Measurements from ENCODE around the gene MRPL14.
"Not testable (repeated sequence)": the region's sequence is repeated elsewhere in the genome, so short reads cannot be mapped to it uniquely, and the experiment has no call there.

Gene MRPL14

DNA sequence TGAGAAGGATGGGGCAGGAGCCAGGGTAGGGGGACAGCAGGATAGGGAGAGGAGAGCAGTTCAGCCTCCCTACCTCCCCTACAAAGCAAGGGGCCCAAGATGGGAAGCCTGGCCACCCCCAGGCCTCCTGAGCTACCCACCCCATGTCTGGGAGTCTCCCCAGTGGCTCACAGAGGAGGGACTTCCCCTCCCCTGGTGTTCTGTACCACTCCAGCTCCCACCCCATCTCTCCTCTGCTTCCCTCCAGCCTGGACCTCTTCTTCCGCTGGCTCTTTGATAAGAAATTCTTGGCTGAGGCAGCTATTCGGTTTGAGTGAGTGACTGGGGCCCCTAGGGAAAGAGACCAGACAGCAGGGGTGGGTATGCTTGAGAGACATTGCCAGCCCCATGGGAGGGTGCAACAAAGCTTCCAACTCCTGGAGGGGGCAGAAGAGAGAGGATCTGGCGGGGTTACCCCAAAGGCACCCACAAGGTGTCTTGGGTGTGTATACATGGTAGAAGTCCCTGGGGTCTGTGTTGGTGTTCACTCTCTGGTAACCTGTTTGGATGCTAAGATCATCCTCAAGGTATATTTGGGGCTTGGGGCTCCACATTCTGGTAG, 23.2 kb upstream of the MRPL14 start:
- no peak for DNase-seq (ENCODE audit: low read depth in 2 of 2)

DNA sequence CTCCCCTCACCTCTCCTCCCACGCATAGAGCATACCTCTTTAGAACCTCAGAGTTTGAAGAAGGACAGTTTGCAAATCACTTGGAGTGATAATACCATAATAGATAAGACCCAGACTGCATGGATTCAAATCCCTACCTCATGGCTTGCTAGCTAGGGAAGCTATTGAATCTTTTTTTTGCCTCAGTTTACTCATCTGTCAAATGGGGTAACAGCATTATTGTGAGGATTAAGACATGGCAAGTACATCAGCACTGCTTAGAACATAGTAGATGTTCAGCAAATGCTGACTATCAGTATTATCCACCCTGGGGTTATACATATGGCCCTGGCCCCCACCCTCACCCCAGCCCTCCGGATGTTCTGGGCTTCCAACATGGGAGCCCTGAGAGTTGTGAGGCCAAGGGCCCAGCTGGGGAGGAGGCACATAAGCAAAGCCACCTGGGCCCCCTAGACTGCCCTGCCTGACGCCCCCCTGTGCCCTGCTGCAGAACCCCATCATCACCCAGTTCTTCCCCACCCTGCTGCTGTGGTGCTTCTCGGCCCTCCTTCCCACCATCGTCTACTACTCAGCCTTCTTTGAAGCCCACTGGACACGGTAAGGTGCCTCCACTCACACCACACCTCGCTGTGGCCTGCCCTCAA, 22.2 kb upstream of the MRPL14 start:
- DNase-seq (ENCODE audit: low read depth in 2 of 2) = no peak

DNA sequence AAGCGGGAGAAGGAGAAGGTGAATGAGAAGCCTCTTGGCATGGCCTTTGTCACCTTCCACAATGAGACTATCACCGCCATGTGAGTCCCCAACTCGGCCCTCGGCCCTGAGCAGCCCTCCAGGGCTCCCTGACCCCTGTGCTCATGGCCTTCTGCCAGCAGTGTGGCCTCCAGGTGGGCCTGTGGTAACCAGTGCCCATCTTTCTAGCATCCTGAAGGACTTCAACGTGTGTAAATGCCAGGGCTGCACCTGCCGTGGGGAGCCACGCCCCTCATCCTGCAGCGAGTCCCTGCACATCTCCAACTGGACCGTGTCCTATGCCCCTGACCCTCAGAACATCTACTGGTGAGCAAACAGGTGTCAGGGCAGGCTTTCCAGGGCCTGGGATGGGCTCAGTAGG, 21.1 kb upstream of the MRPL14 start:
- DNase-seq (ENCODE audit: low read depth in 2 of 2) = no peak

DNA sequence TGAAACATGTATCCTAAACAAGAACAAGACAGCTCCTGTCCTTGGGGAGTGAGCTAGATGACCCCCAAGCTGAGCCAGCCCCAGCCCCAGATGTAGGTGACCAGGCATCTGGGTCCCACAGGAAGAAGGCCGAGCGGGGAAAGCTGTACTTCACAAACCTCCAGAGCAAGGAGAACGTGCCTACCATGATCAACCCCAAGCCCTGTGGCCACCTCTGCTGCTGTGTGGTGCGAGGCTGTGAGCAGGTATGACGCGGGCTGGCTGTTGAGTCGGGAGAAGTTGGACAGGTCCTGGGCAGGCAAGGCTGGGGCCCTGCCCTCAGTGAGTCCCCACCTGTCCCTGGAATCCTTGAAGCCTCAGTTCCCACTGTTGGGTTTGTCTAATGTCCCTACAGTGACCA, 20.0 kb upstream of the MRPL14 start:
- no peak for DNase-seq (ENCODE audit: low read depth in 2 of 2)

DNA sequence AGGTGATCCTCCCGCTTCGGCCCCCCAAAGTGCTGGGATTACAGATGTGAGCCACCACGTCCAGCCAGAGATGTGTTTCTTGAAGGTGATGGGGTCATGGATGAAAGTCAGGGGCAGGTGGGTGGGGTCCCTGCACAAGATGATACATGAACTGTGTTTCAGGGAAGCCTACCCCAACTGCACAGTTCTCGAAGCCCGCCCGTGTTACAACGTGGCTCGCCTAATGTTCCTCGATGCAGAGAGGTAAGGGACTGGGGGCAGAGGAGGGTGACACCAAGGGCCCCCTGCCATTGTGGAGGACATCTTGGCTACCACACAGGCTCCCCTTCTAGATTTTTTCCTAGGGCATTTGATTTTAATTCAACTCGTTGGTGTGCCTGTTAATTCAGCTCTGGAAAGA, 19.4 kb upstream of the MRPL14 start:
- DNase-seq (ENCODE audit: low read depth in 2 of 2) = no peak

DNA sequence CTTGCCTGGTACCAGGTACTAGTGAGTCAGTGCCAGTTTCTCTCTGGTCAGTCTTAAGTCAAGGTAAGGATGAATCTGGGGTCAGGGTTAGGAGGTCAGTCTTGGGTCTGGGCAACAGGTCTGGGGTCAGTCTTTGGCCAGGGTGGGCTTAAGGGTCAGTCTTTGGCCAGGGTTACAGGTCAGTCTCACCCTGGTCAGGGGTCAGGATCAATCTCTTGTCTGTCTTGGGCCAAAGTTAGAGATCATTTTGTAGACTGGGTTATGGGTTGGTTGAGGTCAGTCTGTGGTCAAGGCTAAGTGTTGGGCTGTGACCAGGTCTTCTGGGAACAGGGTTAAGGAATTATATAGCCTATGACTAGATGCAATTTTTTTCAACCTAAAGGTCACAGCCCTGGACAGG, 18.6 kb upstream of the MRPL14 start:
- no peak for DNase-seq (ENCODE audit: low read depth in 2 of 2)

DNA sequence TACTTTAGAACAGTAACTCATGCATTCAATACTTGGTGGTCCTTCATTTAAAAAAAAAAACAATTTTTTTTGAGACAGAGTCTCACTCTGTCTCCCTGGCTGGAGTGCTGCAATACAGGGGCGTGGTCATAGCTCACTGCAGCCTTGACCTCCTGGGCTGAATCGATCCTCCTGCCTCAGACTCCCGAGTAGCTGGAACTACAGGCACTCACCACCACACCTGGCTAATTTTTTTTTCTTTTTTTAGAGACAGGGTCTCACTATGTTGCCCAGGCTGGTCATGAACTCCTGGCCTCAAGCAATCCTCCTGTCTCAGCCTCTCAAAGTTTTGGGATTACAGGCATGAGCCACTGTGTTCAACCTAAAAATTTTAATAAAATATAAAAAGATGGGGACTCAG, 17.3 kb upstream of the MRPL14 start:
- DNase-seq (ENCODE audit: low read depth in 2 of 2) = not testable (repeated sequence)

DNA sequence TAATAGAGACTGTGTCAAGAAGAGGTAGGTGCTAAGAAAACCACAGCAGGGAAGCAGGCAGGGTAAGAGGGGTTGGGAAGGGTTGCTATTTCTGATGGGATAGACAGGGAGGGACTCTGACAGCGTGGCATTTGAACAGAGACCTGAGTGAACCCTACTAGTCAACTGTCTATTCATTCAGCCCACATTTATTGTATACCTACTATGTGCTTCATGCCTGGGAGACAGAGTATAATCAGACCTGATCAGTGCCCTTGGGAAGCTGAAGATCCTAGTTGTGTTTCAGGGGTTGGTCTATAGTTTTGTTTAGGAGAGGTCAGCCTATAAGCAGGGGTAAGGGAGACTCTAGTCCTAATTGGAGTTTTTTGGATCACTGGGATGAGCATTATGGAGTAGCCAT, 16.5 kb upstream of the MRPL14 start:
- no peak for DNase-seq (ENCODE audit: low read depth in 2 of 2)

DNA sequence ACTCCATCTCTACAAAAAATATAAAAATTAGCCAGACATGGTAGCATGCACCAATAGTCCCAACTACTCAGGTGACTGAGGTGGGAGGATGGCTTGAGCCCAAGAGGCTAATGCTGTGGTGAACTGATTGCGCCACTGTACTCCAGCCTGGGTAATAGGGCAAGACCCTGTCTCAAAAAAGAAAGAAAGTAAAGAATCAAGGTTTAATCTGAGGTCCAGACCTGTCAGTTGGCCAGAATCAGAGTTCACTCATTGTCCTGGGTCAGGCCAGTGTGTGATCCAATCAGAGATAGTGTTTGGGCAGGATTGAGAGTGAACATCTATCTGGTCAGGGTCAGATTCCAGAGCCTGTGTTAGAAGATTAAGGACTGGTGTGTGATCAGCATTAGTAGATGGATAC, 15.6 kb upstream of the MRPL14 start:
- DNase-seq (ENCODE audit: low read depth in 2 of 2) = no peak

DNA sequence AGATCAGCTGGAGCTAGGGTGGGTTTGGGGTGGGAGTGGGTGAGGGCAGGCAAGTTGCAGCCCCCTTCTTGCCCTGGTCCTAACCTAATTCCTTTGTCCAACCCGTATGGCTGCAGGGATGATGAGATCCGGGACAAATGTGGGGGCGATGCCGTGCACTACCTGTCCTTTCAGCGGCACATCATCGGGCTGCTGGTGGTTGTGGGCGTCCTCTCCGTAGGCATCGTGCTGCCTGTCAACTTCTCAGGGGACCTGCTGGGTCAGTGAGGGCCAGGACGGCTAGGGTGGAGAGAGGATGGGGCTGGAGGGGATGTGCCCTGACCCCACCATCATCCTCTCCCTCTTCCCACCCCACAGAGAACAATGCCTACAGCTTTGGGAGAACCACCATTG, 12.1 kb upstream of the MRPL14 start:
- DNase-seq (ENCODE audit: low read depth in 2 of 2) = no peak

DNA sequence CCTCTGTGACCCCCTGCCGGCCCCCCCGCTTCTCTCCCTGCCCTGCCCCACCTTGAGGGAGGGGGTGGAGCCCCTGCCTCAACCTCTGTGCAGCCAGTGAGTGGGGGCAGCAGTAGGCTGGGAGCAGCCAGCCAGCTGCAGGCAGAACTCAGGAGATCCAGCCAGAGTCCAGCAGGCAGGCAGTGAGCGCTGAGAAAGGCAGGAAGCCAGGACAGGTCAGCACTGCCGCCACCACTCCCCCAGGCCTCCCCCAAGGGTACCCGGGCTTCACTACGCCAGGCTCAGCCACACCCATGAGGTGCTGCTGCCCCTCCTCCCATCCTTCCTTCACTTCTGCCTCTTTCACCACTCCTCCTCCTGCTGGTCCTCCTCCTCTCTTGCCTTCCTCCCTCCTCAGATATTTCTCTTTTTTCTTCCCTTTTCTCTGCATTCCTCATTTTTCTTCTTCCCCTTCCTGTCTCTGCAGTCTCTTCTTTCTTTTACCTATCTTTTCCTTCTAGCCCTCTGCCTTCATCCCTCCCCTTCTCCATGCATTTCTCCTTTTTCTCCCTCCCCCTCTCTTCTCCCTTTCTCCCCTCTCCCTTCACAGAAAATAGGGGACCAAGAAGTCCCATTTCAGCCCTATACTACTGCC, 11.6 kb upstream of the MRPL14 start:
- DNase-seq (ENCODE audit: low read depth in 2 of 2) = no peak

DNA sequence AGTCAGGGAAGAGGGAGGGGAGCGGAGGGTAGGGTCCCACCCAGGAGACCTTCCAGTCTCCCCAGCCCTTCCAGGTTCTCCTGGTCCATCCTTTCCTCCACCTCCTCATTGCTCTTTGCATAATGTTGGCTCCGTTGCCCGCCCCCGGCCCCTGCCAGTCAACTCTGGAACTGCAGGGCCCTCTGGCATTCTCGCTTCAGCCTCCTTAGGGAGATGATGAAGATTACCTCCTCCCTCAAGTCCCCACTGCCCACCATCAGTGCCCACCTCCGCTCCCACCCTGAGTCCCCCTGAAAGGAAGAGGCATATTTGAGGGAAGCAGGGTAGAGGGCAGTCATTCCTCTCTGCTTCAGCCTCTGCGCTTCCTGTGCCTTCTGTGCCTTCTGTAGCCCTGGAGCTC, 8.6 kb upstream of the MRPL14 start:
- DNase-seq (ENCODE audit: low read depth in 2 of 2) = no peak

DNA sequence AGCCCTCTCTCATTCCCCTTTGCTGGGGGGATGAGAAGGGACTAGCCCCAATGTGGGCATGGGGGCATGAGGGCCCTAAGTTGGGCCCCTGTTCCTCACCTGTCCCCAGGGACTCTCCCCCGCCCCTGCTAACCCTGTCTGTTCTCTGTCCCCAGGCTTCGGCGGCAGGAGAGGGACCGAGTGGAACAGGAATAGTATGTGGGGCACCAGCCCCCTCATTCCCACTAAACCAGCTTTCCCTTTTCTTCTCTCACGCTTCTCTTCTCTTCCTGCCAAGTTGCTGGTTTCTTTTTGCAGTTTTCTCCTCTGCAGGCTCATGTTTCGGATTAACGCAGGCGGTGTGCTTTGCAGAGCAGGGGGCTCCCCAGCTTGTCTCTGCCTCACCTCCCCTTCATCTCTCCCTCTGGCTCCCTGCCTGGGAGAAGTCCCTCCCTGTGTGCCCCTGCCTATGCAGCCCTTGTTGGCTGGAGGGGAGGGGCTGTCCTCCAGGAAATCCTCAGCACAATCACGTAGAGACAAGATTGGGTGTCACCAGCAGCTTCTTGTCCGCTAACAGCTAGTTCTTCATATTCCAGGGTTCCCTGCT, 8.0 kb upstream of the MRPL14 start:
- no peak for DNase-seq (ENCODE audit: low read depth in 2 of 2)

DNA sequence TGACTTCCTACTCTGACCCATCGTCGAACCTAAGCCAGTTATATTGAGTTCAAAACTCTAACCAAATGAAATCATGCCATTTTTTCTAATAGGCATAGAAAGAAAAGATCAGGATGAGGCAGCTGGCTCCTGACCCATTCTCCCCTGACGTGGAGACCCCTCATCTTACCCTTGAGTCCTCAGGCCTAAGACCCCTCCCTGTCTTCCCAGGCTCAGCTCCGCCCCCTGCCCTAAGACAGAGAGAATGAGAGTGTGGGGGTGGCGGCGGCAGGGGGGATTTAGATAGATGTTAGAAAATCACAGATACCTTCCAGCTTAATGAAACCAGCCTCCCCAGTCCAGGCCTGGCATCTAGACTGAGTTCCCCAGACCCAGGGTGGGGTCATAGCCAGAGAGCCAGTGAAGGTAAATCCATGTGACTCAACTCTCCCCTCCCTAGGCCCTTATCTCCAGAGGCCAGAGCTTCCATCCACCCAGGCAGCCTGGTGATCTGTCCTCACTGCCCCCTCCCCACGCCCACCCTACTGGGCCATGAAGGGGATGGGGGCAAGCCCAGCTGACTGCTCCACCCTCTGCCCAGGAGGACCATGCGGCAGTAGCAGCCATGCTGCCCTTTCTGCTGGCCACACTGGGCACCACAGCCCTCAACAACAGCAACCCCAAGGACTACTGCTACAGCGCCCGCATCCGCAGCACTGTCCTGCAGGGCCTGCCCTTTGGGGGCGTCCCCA, 6.9 kb upstream of the MRPL14 start:
- DNase-seq (ENCODE audit: low read depth in 2 of 2) = no peak

DNA sequence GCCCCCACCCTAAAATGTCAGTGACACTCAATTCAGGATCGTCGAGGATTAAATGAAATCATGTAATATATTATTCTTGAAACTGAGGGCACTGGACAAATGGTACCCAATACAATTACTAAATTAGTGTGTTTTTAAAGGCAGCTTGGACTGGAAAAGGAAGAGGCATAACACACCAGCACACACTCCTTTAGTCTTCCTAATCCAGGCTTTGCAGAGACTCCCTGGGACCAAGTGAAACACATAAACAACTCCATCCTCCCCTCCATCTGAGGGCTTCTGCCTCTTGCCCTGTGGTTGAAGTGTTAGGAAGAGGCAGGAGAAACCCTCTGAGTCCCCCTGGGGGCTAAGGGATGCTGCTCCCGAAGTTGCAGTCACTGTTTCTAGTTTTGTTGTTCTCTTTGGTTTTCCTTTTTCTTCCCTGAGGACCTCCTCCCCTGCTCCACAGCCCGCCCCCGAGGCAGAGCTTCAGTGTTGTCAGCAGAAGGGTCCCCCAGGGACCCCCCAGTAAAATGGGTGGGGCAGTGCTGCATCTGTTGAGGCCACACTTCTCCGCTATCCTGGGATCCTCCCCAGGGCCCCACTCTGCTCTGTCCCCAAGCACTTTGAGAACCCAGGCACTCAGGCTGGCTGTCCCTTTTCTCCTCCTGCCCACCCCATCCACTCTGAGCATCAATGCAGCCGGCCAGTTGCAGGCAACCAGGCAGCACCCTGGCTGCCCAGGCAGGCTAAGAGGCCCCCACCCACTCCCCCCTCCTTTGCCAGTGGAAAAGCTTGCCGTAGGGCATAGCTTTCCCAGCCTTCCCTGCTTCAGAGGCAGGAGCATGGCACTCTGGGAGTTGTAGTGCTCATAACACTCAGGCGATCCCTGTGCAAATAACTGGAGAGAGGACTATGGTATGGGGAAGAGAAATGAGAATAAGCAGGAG, 6.0 kb upstream of the MRPL14 start:
- no peak for DNase-seq (ENCODE audit: low read depth in 2 of 2)

DNA sequence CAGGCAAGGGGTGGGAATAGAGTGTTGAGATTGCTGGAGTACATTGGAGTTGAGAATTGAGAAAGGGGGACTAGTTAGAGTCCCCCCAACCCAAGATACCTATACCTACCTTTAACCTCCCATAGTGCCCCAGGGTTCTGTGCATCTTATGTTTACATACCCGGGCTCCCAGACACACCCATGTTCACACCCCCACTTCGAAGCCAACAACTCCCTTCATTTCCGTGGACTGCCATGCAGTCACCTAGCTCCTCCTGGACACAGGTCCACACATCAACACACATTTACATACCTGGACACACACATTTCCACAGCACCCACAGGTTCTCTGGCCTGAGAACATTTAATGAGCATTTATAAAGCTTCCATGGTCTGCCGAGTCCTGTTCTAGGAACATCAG, 5.2 kb upstream of the MRPL14 start:
- DNase-seq (ENCODE audit: low read depth in 2 of 2) = no peak

DNA sequence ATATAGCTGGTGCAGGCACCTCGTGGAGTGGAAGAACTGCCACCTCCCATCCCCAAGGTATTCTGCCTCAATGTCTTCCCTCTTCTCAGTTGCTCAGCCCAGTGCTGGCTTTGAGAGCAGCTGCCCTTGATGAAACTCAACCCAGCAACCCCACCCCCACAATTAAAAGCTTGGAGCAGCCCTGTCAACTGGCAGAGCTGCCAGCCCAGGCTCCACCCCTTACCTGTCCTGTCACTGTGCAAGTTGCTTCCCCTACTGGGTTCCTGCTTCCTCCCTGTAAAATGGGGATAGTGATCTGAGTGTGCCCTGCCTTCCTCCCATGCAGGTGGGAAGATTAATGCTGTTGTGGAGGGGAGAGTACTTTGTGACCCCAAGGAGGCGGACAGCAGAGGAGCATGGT, 4.6 kb upstream of the MRPL14 start:
- DNase-seq (ENCODE audit: low read depth in 2 of 2) = no peak

DNA sequence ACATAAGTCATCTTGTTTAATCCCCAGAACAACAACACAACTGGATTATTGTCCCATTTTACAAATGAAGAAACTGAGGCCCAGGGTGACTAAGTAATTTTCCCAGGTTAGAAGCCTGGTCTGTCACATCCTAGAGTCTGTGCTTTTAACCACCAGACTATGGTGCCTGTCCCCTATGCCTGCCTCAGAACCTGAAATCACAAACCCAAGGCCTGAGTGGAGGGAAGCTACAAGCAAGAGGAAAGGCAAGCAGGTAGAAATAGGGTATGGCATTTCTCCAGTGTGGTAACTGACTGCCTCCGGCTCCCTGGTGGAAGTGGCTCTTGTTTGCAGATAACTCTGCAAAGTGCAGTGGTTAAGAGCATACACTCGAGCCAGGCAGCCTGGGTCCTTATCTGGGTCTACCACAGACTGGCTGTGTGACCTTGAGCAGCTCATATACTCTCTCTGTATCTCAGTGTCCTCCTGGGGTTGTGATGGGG, 2.6 kb upstream of the MRPL14 start:
- DNase-seq (ENCODE audit: low read depth in 2 of 2) = no peak

DNA sequence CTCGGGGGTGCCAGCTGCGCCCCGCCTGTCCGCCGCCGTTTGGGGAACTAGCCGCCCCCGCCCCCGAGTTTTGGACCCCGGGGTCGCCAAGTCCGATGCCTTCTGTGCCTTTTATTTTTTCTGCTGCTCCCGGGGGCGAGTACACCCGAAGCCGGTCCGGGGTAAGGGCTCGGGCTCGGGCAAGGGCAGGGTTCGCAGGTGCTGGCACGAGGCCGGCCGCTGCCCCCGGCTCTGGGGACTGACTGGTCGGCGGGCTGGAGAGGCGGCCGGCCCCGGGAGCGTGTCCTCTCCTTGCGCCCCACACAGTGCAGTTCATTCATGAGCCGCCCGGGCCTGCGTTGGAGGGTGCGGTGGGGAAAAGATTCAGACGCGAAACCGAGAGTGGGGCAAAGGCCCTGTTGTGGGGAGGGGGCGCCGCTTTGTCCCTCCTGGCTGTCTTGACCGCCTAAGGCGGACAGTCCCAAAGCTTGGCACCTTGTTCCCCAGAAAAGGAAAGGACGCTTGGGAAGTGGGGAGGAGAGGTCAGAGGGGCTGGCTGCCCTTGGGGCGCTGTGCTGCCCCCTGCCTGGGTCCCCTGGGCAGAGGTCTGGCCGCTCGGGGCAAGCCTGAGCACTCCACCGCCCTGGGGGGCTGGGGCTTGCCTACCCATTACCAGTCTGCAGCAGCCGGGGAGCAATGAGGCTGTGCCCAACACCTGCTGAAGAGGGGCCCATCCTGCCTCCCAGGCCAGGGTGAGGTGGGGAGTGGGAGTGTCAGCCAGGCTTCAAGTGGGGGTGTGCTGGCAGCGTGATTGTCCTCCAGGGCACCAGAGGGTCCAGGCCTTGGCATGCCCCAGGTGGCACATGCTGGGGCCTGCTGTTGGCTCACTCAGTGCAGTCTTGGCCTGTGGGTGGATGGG, 1.0 kb upstream of the MRPL14 start:
- DNase-seq (ENCODE audit: low read depth in 2 of 2) = no peak

Measured in stimulated activated CD8-positive, alpha-beta memory T cell treated with anti-CD3 and anti-CD28 coated beads, Interleukin-15, amount 100 ng/mL, for 48 hours (primary cell).